Suppressor macrophage treated with lipopolysaccharide for 4 hours (primary cell): ENCODE measurements around the gene CCNY.

Experiments used
- DNase-seq: peaks from one replicate; pipeline ENCODE4 v3.0.0-alpha.2; 2020

CCNY gene

GRCh38 chr10:35434533-35434932, 98.2 kb downstream of the CCNY start:
- no peak for DNase-seq

GRCh38 chr10:35435824-35436223, 99.5 kb downstream of the CCNY start:
- DNase-seq: peak; percentile 35

GRCh38 chr10:35437829-35438228, 101.5 kb downstream of the CCNY start:
- DNase-seq: no peak

- no peak for DNase-seq
Observed at GRCh38 chr10:35438718-35439571, 102.6 kb downstream of the CCNY start.

- no peak for DNase-seq
Observed at GRCh38 chr10:35440016-35440415, 103.7 kb downstream of the CCNY start.

GRCh38 chr10:35442028-35442427, 105.7 kb downstream of the CCNY start:
- DNase-seq: no peak

- DNase-seq: no peak
Observed at GRCh38 chr10:35442592-35442991, 106.3 kb downstream of the CCNY start.

GRCh38 chr10:35443858-35444257, 107.5 kb downstream of the CCNY start:
- DNase-seq: no peak

- DNase-seq: no peak
Observed at GRCh38 chr10:35445150-35445884, 109.0 kb downstream of the CCNY start.

- no peak for DNase-seq
Observed at GRCh38 chr10:35446439-35446838, 110.1 kb downstream of the CCNY start.

GRCh38 chr10:35447693-35448407, 111.5 kb downstream of the CCNY start:
- no peak for DNase-seq

GRCh38 chr10:35448687-35449662, 112.7 kb downstream of the CCNY start:
- DNase-seq: peak; percentile 37

GRCh38 chr10:35449944-35450343, 113.6 kb downstream of the CCNY start:
- DNase-seq: no peak

- DNase-seq: peak; percentile 79
Observed at GRCh38 chr10:35451151-35452016, 115.1 kb downstream of the CCNY start.

- DNase-seq: no peak
Observed at GRCh38 chr10:35452171-35452570, 115.9 kb downstream of the CCNY start.

- no peak for DNase-seq
Observed at GRCh38 chr10:35452847-35453246, 116.5 kb downstream of the CCNY start.

- DNase-seq: peak; percentile 84
Observed at GRCh38 chr10:35453855-35454532, 117.7 kb downstream of the CCNY start.

GRCh38 chr10:35456153-35456720, 119.9 kb downstream of the CCNY start:
- no peak for DNase-seq

GRCh38 chr10:35456784-35457183, 120.5 kb downstream of the CCNY start:
- no peak for DNase-seq
